OCI-LY7 (cell line): ENCODE results near the gene S100A1. TPM values are rescaled to one million over a fixed set of nuclear protein-coding genes. Genes with fewer than 3 reads are reported as not detected.

ENCODE experiments used
- BruUV-seq: library from RNA; stranded (reverse); fragments of 400-500 nt; replicated peaks from 2 replicates; lab custom pipeline; 2021; lab: Mats Ljungman, UMichigan
- CTCF ChIA-PET: fragments of 300-600 bp; sonication (Branson Sonifier 250); formaldehyde crosslinking; loops from one replicate; lab custom pipeline; 2022; ENCODE audit warnings: antibody characterized with exemption; ENCODE audit not compliant: unreplicated experiment; lab: Charles Lee
- POLR2A ChIA-PET: fragments of 300-600 bp; sonication (Branson Sonifier 250); formaldehyde crosslinking; loops from one replicate; lab custom pipeline; 2022; ENCODE audit warnings: antibody characterized with exemption; lab: Charles Lee
- DNase-seq: peaks from one replicate; pipeline ENCODE4 v3.0.0-alpha.2; 2015; ENCODE audit warnings: low spot score
- H2AFZ ChIP-seq: fragments of 200-600 bp; sonication (generic), shearing (Covaris generic); 2 replicates; pipeline ENCODE4 v1.6.1; 2014; ENCODE audit warnings: mild to moderate bottlenecking, antibody characterized with exemption, low read length, moderate library complexity
- H3K27ac ChIP-seq: fragments of 200-600 bp; sonication (generic); 2 replicates; pipeline ENCODE4 v1.5.1; 2014; ENCODE audit warnings: mixed run types, low read depth, mild to moderate bottlenecking, moderate library complexity, low read length, inconsistent platforms; ENCODE audit not compliant: poor library complexity, severe bottlenecking
- H3K36me3 ChIP-seq: fragments of 200-600 bp; sonication (generic); 2 replicates; pipeline ENCODE4 v1.6.1; 2014; ENCODE audit warnings: mild to moderate bottlenecking, antibody characterized with exemption, low read length, moderate library complexity, mixed read lengths; ENCODE audit not compliant: insufficient read depth
- H3K4me1 ChIP-seq: fragments of 200-600 bp; sonication (generic); 2 replicates; pipeline ENCODE4 v1.5.1; 2014; ENCODE audit warnings: mild to moderate bottlenecking, low read length; ENCODE audit not compliant: insufficient read depth, poor library complexity, severe bottlenecking
- H3K4me2 ChIP-seq: fragments of 200-600 bp; sonication (generic); 2 replicates; pipeline ENCODE4 v1.6.1; 2014; ENCODE audit warnings: mild to moderate bottlenecking, low read length
- H3K4me3 ChIP-seq: fragments of 200-600 bp; sonication (generic); 2 replicates; pipeline ENCODE4 v1.5.1; 2014; ENCODE audit warnings: mild to moderate bottlenecking, low read depth, low read length; ENCODE audit not compliant: poor library complexity, severe bottlenecking
- H3K79me2 ChIP-seq: fragments of 200-600 bp; sonication (generic); 2 replicates; pipeline ENCODE4 v1.6.1; 2016; ENCODE audit warnings: low read depth, mild to moderate bottlenecking, low read length, moderate library complexity, mixed read lengths; ENCODE audit not compliant: insufficient read depth
- H3K9me2 ChIP-seq: fragments of 200-600 bp; sonication (generic); 2 replicates; pipeline ENCODE4 v1.6.1; 2016; ENCODE audit warnings: mild to moderate bottlenecking, low read length, mixed read lengths; ENCODE audit not compliant: insufficient read depth
- H3K9me3 ChIP-seq: fragments of 200-600 bp; sonication (generic); 2 replicates; pipeline ENCODE4 v1.6.1; 2014; ENCODE audit warnings: mild to moderate bottlenecking, mixed run types, low read length, mixed read lengths
- H4K20me1 ChIP-seq: fragments of 200-600 bp; sonication (generic); 2 replicates; pipeline ENCODE4 v1.6.1; 2014; ENCODE audit warnings: mild to moderate bottlenecking, antibody characterized with exemption, low read length, moderate library complexity, mixed read lengths; ENCODE audit not compliant: insufficient read depth
- CTCF ChIP-seq: fragments of 200-600 bp; sonication (generic); conservative IDR thresholded peaks from 2 replicates; pipeline ENCODE4 v1.5.1; 2014; ENCODE audit warnings: mild to moderate bottlenecking, antibody characterized with exemption, low read length, moderate library complexity, mixed read lengths
- EZH2phosphoT487 ChIP-seq: fragments of 200-600 bp; sonication (generic); IDR thresholded peaks from 2 replicates; pipeline ENCODE4 v1.6.1; 2018; ENCODE audit warnings: low read depth, borderline replicate concordance, mild to moderate bottlenecking, mixed run types, antibody characterized with exemption, low read length, moderate library complexity, mixed read lengths
- intact Hi-C: fragments of 100-400 bp; cut with micrococcal nuclease; formaldehyde crosslinking; loops from one replicate; pipeline ENCODE4 v1.10.0; 2022; ENCODE audit not compliant: unreplicated experiment
- total RNA-seq, 2 experiments: library from RNA; depleted of rRNA in 1 of 2; stranded (reverse); fragments of >200 nt in 1 of 2; shearing (Covaris generic) in 1 of 2; gene quantifications; 2 replicates each; pipeline ENCODE4 v1.2.3, GENCODE V29; 2014 to 2022

The S100A1 gene
- total RNA-seq, 2 experiments from 2014 or later: not detected

- Histone ChIP-seq H3K4me3 (no peak overlapping the region), H3K27ac (no peak overlapping the region), H3K79me2 (no peaks in the 10 kb centered on the region), H3K9me3 (no peaks in the 10 kb centered on the region), H3K4me1 (no peaks in the 10 kb centered on the region), H3K9me2 (no peaks in the 10 kb centered on the region), H3K36me3 (peaks cover 8% of the 10 kb centered on the region), H3K4me2 (no peak overlapping the region), H4K20me1 (no peaks in the 10 kb centered on the region), H2AFZ (no peak overlapping the region)
- ChIA-PET POLR2A (interaction anchor here (0.9 to 3.2 kb wide), 3 partner anchors 8 to 25 kb away, joined by 3 to 8 read pairs (median 8); partner anchors contain the start of genes CHTOP and S100A13), CTCF (no interaction called here)
- TF ChIP-seq EZH2phosphoT487: no peak
- no peak for TF ChIP-seq CTCF
- intact Hi-C loops: no loop called here
- DNase-seq: no peak
- no TSS peak for BruUV-seq
Observed at GRCh38 chr1:153651771-153652170, 23.5 kb downstream of the S100A1 start.

- ChIA-PET POLR2A (interaction anchor here (0.5 to 3.2 kb wide), 4 partner anchors 9 to 174 kb away, joined by 4 to 8 read pairs (median 6); partner anchors contain the start of gene CHTOP), CTCF (no interaction called here)
- Histone ChIP-seq H3K36me3 (no peaks in the 10 kb centered on the region), H3K9me3 (no peaks in the 10 kb centered on the region), H3K9me2 (no peaks in the 10 kb centered on the region), H3K4me2 (no peak overlapping the region), H3K4me3 (no peak overlapping the region), H3K4me1 (peaks cover 4% of the 10 kb centered on the region), H3K27ac (no peak overlapping the region), H3K79me2 (no peaks in the 10 kb centered on the region), H2AFZ (peak overlapping the region; percentile 52; the same call in 1 of the 2 replicates), H4K20me1 (no peaks in the 10 kb centered on the region)
- no peak for DNase-seq
- TF ChIP-seq CTCF (no peak), EZH2phosphoT487 (no peak)
- BruUV-seq: no TSS peak
- intact Hi-C loops: no loop called here
Observed at GRCh38 chr1:153652805-153653500, 24.7 kb downstream of the S100A1 start.

GRCh38 chr1:153655333-153655732 is 27.1 kb downstream of the S100A1 start:
- H2AFZ ChIP-seq: no peak overlapping the region
- no peak for DNase-seq
- peaks cover 18% of the 10 kb centered on the region for H3K4me1 ChIP-seq
- H3K27ac ChIP-seq: no peak overlapping the region
- H3K9me2 ChIP-seq: no peaks in the 10 kb centered on the region
- intact Hi-C loops: loop anchor here (5.0 kb wide), 1 partner anchor 83 kb away; no protein-coding TSS in a partner anchor
- no peak overlapping the region for H3K4me2 ChIP-seq
- TF ChIP-seq CTCF (no peak), EZH2phosphoT487 (no peak)
- no peaks in the 10 kb centered on the region for H3K9me3 ChIP-seq
- no peak overlapping the region for H3K4me3 ChIP-seq
- peaks cover 6% of the 10 kb centered on the region; the same call in 1 of the 2 replicates for H4K20me1 ChIP-seq
- ChIA-PET CTCF (no interaction called here), POLR2A (no interaction called here)
- peaks cover 12% of the 10 kb centered on the region for H3K79me2 ChIP-seq
- BruUV-seq: no TSS peak
- peaks cover 5% of the 10 kb centered on the region; the same call in 1 of the 2 replicates for H3K36me3 ChIP-seq
